H1 (cell line): Measurements from ENCODE around the gene DEFB113. TPM values are rescaled to one million over a fixed set of nuclear protein-coding genes. Genes with fewer than 3 reads are reported as not detected.

Experiments used
- CTCF ChIA-PET: fragments of 300-600 bp; sonication (Branson Sonifier 250); formaldehyde crosslinking; loops from one replicate; lab custom pipeline; 2021; ENCODE audit not compliant: partially characterized antibody; lab: Charles Lee
- POLR2A ChIA-PET: fragments of 300-600 bp; sonication (Branson Sonifier 250); formaldehyde crosslinking; loops from one replicate; lab custom pipeline; 2021; ENCODE audit warnings: inconsistent platforms; ENCODE audit not compliant: partially characterized antibody; lab: Charles Lee
- DNase-seq, 2 experiments: peaks; one replicate each; pipeline versions ENCODE4 v3.0.0 to v3.0.0-alpha.2; 2010 to 2022; ENCODE audit warnings: low spot score in 2 of 2, low read depth in 1 of 2, mixed read lengths in 1 of 2
- FAIRE-seq: peaks from 2 replicates; lab custom pipeline; 2011; peaks lifted over from hg19 to GRCh38; lab: Jason Lieb, UNC
- H2AFZ ChIP-seq: 2 replicates; pipeline ENCODE4 v1.8.1; 2012; ENCODE audit warnings: low read length, inconsistent platforms
- H2AK5ac ChIP-seq: 2 replicates; pipeline ENCODE4 v1.6.1; 2013; ENCODE audit warnings: low read depth, low read length
- H2BK120ac ChIP-seq: replicated peaks from 2 replicates; pipeline ENCODE3; 2013; ENCODE audit warnings: low read depth, low read length, inconsistent platforms
- H2BK12ac ChIP-seq: 2 replicates; pipeline ENCODE4 v1.6.1; 2013; ENCODE audit warnings: low read depth, low read length
- H2BK15ac ChIP-seq: 2 replicates; pipeline ENCODE4 v1.6.1; 2013; ENCODE audit warnings: low read length
- H2BK20ac ChIP-seq: 2 replicates; pipeline ENCODE4 v1.6.1; 2013; ENCODE audit warnings: low read length
- H2BK5ac ChIP-seq: 2 replicates; pipeline ENCODE4 v1.6.1; 2013; ENCODE audit warnings: low read depth, low read length
- H3K14ac ChIP-seq: 2 replicates; pipeline ENCODE4 v1.6.1; 2013; ENCODE audit warnings: inconsistent platforms; ENCODE audit not compliant: insufficient read length
- H3K18ac ChIP-seq: 2 replicates; pipeline ENCODE4 v1.6.1; 2013; ENCODE audit warnings: low read length; ENCODE audit errors: extremely low read depth
- H3K23ac ChIP-seq: 2 replicates; pipeline ENCODE4 v1.6.1; 2013; ENCODE audit warnings: inconsistent platforms; ENCODE audit not compliant: insufficient read length
- H3K23me2 ChIP-seq: 2 replicates; pipeline ENCODE4 v1.6.1; 2013; ENCODE audit warnings: low read depth, low read length
- H3K27ac ChIP-seq: 2 replicates; pipeline ENCODE4 v1.6.1; 2011; ENCODE audit warnings: low read depth, low read length, inconsistent platforms
- H3K27me3 ChIP-seq, 4 experiments: replicated peaks in 1 of 4; 1 replicate in 1 of 4; 2 replicates in 3 of 4; pipeline versions ENCODE4 v1.6.1 to v1.8.1; 2011 to 2013; ENCODE audit warnings: low read length in 3 of 4, mild to moderate bottlenecking in 3 of 4, inconsistent platforms in 2 of 4, mixed read lengths in 2 of 4, moderate library complexity in 1 of 4; ENCODE audit not compliant: control insufficient read depth in 3 of 4, insufficient read depth in 3 of 4; ENCODE audit errors: extremely low read depth in 1 of 4
- H3K36me3 ChIP-seq, 4 experiments: 2 replicates each; pipeline versions ENCODE4 v1.6.1 to v1.8.1; 2011 to 2013; ENCODE audit warnings: mild to moderate bottlenecking in 4 of 4, low read length in 3 of 4, moderate library complexity in 2 of 4, control low read depth in 1 of 4, inconsistent platforms in 1 of 4; ENCODE audit not compliant: insufficient read depth in 4 of 4, control insufficient read depth in 2 of 4
- H3K4ac ChIP-seq: replicated peaks from 2 replicates; pipeline ENCODE3; 2013; ENCODE audit warnings: low read length, low read depth, mixed read lengths, inconsistent platforms; ENCODE audit not compliant: insufficient read length
- H3K4me1 ChIP-seq, 4 experiments: replicated peaks in 1 of 4; 1 replicate in 1 of 4; 2 replicates in 3 of 4; pipeline versions ENCODE4 v1.6.1 to v1.8.1; 2011 to 2013; ENCODE audit warnings: low read length in 3 of 4, inconsistent platforms in 2 of 4, mixed read lengths in 1 of 4; ENCODE audit not compliant: insufficient read depth in 4 of 4, control insufficient read depth in 3 of 4
- H3K4me2 ChIP-seq, 2 experiments: 2 replicates each; pipeline versions ENCODE4 v1.6.1 to v1.8.1; 2011 to 2013; ENCODE audit warnings: low read depth in 2 of 2, low read length in 2 of 2, control low read depth in 1 of 2, inconsistent platforms in 1 of 2, mild to moderate bottlenecking in 1 of 2; ENCODE audit not compliant: insufficient read depth in 1 of 2
- H3K4me3 ChIP-seq, 4 experiments: fragments of 200-600, 300-600 bp in 1 of 4; sonication (generic), shearing (Covaris generic), sonication (Bioruptor Twin) in 1 of 4; 2 replicates each; pipeline versions ENCODE4 v1.5.1 to v1.8.1; 2011 to 2016; ENCODE audit warnings: low read length in 4 of 4, low read depth in 3 of 4, control low read depth in 2 of 4, inconsistent platforms in 2 of 4, mild to moderate bottlenecking in 2 of 4, mixed read lengths in 1 of 4, moderate library complexity in 1 of 4; ENCODE audit not compliant: insufficient read depth in 2 of 4; ENCODE audit errors: extremely low read depth in 1 of 4
- H3K56ac ChIP-seq: replicated peaks from 2 replicates; pipeline ENCODE3; 2013; ENCODE audit warnings: low read depth, mild to moderate bottlenecking, mixed read lengths, low read length, inconsistent platforms; ENCODE audit not compliant: insufficient read length
- H3K79me1 ChIP-seq: 2 replicates; pipeline ENCODE4 v1.6.1; 2013; ENCODE audit warnings: low read depth, low read length, control low read depth
- H3K79me2 ChIP-seq, 2 experiments: 2 replicates each; pipeline versions ENCODE4 v1.6.1 to v1.8.1; 2012 to 2013; ENCODE audit warnings: low read length in 2 of 2, mild to moderate bottlenecking in 2 of 2, inconsistent platforms in 1 of 2; ENCODE audit not compliant: insufficient read depth in 2 of 2, control insufficient read depth in 1 of 2
- H3K9ac ChIP-seq, 4 experiments: replicated peaks in 1 of 4; 1 replicate in 1 of 4; 2 replicates in 3 of 4; pipeline versions ENCODE4 v1.6.1 to v1.8.1; 2011 to 2013; ENCODE audit warnings: low read depth in 3 of 4, low read length in 3 of 4, control low read depth in 2 of 4, mild to moderate bottlenecking in 2 of 4, moderate library complexity in 2 of 4, inconsistent platforms in 1 of 4; ENCODE audit errors: extremely low read depth in 1 of 4
- H3K9me3 ChIP-seq, 2 experiments: 2 replicates each; pipeline versions ENCODE4 v1.6.1 to v1.8.1; 2012 to 2013; ENCODE audit warnings: mild to moderate bottlenecking in 2 of 2, moderate library complexity in 2 of 2, control low read depth in 1 of 2, inconsistent platforms in 1 of 2, low read depth in 1 of 2, low read length in 1 of 2, mixed read lengths in 1 of 2; ENCODE audit not compliant: insufficient read depth in 2 of 2
- H4K20me1 ChIP-seq, 2 experiments: replicated peaks in 1 of 2; 2 replicates each; pipeline versions ENCODE3 to v1.8.1; 2011 to 2013; ENCODE audit warnings: inconsistent platforms in 2 of 2, low read length in 2 of 2, mild to moderate bottlenecking in 1 of 2; ENCODE audit not compliant: insufficient read depth in 2 of 2, control insufficient read depth in 1 of 2
- H4K5ac ChIP-seq: 2 replicates; pipeline ENCODE4 v1.6.1; 2013; ENCODE audit warnings: low read length, low read depth, mixed read lengths, inconsistent platforms; ENCODE audit not compliant: insufficient read length
- H4K8ac ChIP-seq: 2 replicates; pipeline ENCODE4 v1.8.0; 2013; ENCODE audit warnings: mild to moderate bottlenecking, moderate library complexity, low read length, inconsistent platforms; ENCODE audit not compliant: insufficient read depth; ENCODE audit errors: extremely low read depth
- H4K91ac ChIP-seq: replicated peaks from 2 replicates; pipeline ENCODE3; 2013; ENCODE audit warnings: low read length, mixed read lengths, inconsistent platforms; ENCODE audit not compliant: insufficient read length
- BACH1 ChIP-seq: IDR thresholded peaks from 2 replicates; pipeline ENCODE4 v1.6.1; 2012; ENCODE audit warnings: low read length, improper control_type of control experiment
- CBX5 ChIP-seq: fragments of 300-800, 300-1000 bp; sonication (generic); IDR thresholded peaks from 2 replicates; pipeline ENCODE4 v1.7.1; 2016; ENCODE audit warnings: antibody characterized with exemption, low read length, low read depth
- EP300 ChIP-seq, 2 experiments: IDR thresholded peaks; 1 replicate in 1 of 2; 2 replicates in 1 of 2; pipeline ENCODE4 v1.6.1; 2011 to 2012; ENCODE audit warnings: low read depth in 2 of 2, low read length in 2 of 2, mild to moderate bottlenecking in 2 of 2, borderline replicate concordance in 1 of 2, inconsistent platforms in 1 of 2, moderate library complexity in 1 of 2
- GABPA ChIP-seq: IDR thresholded peaks from 2 replicates; pipeline ENCODE4 v1.6.1; 2011; ENCODE audit warnings: mild to moderate bottlenecking, low read length, moderate library complexity, borderline replicate concordance; ENCODE audit not compliant: insufficient read depth
- GTF2F1 ChIP-seq: IDR thresholded peaks from 2 replicates; pipeline ENCODE4 v1.6.1; 2012; ENCODE audit warnings: low read depth, low read length, improper control_type of control experiment, borderline replicate concordance
- HDAC6 ChIP-seq: IDR thresholded peaks from one replicate; pipeline ENCODE4 v1.7.1; 2012; ENCODE audit warnings: low read depth, mild to moderate bottlenecking, inconsistent platforms, low read length, moderate library complexity
- JUND ChIP-seq: IDR thresholded peaks from 2 replicates; pipeline ENCODE4 v1.6.1; 2011; ENCODE audit warnings: mild to moderate bottlenecking, improper control_type of control experiment, low read length
- KDM4A ChIP-seq: IDR thresholded peaks from one replicate; pipeline ENCODE4 v1.7.1; 2012; ENCODE audit warnings: low read depth, mild to moderate bottlenecking, moderate library complexity, low read length, inconsistent platforms; ENCODE audit not compliant: severe bottlenecking
- WGBS, 2 experiments: shearing (Covaris generic) in 1 of 2; methylation state at CpG; one replicate each; pipeline versions ENCODE4 v1.1.6 to v1.1.7; 2013 to 2015; ENCODE audit warnings: low lambda C conversion rate in 2 of 2, mixed read lengths in 2 of 2, inconsistent platforms in 1 of 2, low coverage in 1 of 2, missing lambda C conversion rate in 1 of 2; ENCODE audit not compliant: insufficient replicate concordance in 2 of 2, insufficient coverage in 1 of 2, insufficient read length in 1 of 2; ENCODE audit errors: extremely low coverage in 1 of 2, missing lambda C conversion rate in 1 of 2; 5-methylcytosine and 5-hydroxymethylcytosine counted together
- polyA plus RNA-seq, 7 experiments: library from polyadenylated mRNA; depleted of rRNA in 3 of 7; stranded (reverse) in 5 of 7; unstranded in 2 of 7; fragments of >200 nt in 5 of 7; fragments of 200-250 nt in 2 of 7; gene quantifications; 1 replicate in 5 of 7; 2 replicates in 1 of 7; 4 replicates in 1 of 7; pipeline versions ENCODE4 v1.2.1 to v1.2.3, GENCODE V29; 2011 to 2013; ENCODE audit warnings: missing spikeins in 2 of 7, mixed read lengths in 2 of 7
- total RNA-seq: library from RNA; stranded (reverse); fragmentation: NEBNext Ultra II Directional; extraction: Animal tissue kit (Norgen Biotek cat#: 25700); gene quantifications from 2 replicates; pipeline ENCODE4 v1.2.1, GENCODE V29; 2021

DEFB113 gene
- total and polyA plus RNA-seq, 2 of the 8 experiments (the other 6 are each of a cell fraction or from before 2014, with no cell fraction given), result not detected

GRCh38 chr6:50003139-50003538 is 33.7 kb upstream of the DEFB113 start:
- DNase-seq, result no peak
- no peak overlapping the region for H3K23ac ChIP-seq
- H3K4me2 ChIP-seq, result no peak overlapping the region
- H2BK15ac ChIP-seq, result no peak overlapping the region
- H4K8ac ChIP-seq, result no peak overlapping the region
- H3K79me1 ChIP-seq, result no peaks in the 10 kb centered on the region
- H4K5ac ChIP-seq, result no peak overlapping the region
- H3K27me3 ChIP-seq, result no peaks in the 10 kb centered on the region
- no peak overlapping the region for H3K56ac ChIP-seq
- no peaks in the 10 kb centered on the region for H3K36me3 ChIP-seq
- no peak overlapping the region for H2BK5ac ChIP-seq
- WGBS, 2 experiments, result 93% methylated on average over 3 of the region's 3 CpGs; no CpG with 5 or more reads in 1 of the 2 experiments
- no peak overlapping the region for H2BK12ac ChIP-seq
- no peaks in the 10 kb centered on the region for H3K23me2 ChIP-seq
- H3K4ac ChIP-seq, result no peak overlapping the region
- H3K18ac ChIP-seq, result no peak overlapping the region
- no peak for FAIRE-seq
- no peak overlapping the region for H3K27ac ChIP-seq
- no peak overlapping the region for H4K91ac ChIP-seq
- no peak overlapping the region for H3K14ac ChIP-seq
- no peak overlapping the region for H2BK120ac ChIP-seq
- POLR2A ChIA-PET, result no interaction called here
- no peak overlapping the region for H3K9ac ChIP-seq
- no peaks in the 10 kb centered on the region for H3K9me3 ChIP-seq
- H3K79me2 ChIP-seq, result no peaks in the 10 kb centered on the region
- no peak overlapping the region for H2AK5ac ChIP-seq
- H2BK20ac ChIP-seq, result no peak overlapping the region
- H4K20me1 ChIP-seq, result no peaks in the 10 kb centered on the region
- no peak overlapping the region for H3K4me3 ChIP-seq
- H3K4me1 ChIP-seq, result no peaks in the 10 kb centered on the region
- no peak overlapping the region for H2AFZ ChIP-seq
- CTCF ChIA-PET, result no interaction called here
- no peak for TF ChIP-seq CBX5
- no peak for TF ChIP-seq GABPA
- no peak for TF ChIP-seq KDM4A
- TF ChIP-seq EP300 (IDR thresholded peaks at IDR 0.05; ENCODE audit: borderline replicate concordance in 1 of 2, low read depth in 2 of 2, low read length in 2 of 2), result no peak
- TF ChIP-seq GTF2F1, result no peak
- no peak for TF ChIP-seq HDAC6
- no peak for TF ChIP-seq JUND
- TF ChIP-seq BACH1, result no peak
